NCI-H345 (cell line): ENCODE results near the gene SNAPC1.
"Not testable (repeated sequence)": the region's sequence is repeated elsewhere in the genome, so short reads cannot be mapped to it uniquely, and the experiment has no call there.

ENCODE experiments used
- DNase-seq: peaks from one replicate; lab custom pipeline; 2025; lab: John Stamatoyannopoulos, UW

Gene SNAPC1, protein sequence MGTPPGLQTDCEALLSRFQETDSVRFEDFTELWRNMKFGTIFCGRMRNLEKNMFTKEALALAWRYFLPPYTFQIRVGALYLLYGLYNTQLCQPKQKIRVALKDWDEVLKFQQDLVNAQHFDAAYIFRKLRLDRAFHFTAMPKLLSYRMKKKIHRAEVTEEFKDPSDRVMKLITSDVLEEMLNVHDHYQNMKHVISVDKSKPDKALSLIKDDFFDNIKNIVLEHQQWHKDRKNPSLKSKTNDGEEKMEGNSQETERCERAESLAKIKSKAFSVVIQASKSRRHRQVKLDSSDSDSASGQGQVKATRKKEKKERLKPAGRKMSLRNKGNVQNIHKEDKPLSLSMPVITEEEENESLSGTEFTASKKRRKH

DNA sequence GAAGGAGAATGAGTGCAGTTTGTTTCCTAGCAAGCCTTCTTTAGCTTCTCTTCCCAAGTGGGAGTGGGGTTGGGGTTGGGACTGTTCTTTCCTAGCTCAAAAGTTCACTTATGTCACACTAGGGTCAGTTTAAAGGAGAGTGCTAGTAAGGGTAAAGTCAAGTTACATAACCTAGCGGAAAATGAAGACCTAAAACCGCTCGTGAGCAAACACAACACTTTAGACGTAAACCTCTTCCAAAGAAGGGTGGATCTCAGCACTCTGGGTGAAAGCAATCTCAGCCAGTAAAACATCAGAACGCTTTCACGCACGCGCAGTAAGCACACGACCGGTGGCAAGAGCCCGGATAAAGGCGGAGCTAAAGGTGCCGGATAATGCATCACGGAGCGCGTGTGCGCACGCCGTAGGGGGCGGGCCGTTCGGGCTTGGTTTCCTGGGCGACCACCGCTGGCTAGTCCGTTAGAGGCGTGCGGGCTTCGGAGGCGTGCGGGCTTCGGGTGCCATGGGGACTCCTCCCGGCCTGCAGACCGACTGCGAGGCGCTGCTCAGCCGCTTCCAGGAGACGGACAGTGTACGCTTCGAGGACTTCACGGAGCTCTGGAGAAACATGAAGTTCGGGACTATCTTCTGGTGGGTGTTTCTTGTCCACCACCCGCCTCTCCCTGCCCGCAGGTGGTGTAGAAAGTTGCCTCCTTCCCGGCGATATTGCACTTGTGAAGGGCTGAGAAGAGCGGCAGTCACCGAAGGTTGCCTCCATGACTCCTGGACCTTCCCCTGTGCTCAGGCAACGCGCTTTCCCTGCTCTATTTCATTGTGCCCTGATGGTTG, at the start of gene SNAPC1:
Gene SNAPC1, plus strand, starts transcription at position 462 of the 828 bp plus-strand sequence. Its CDS starts 41 bp downstream, at position 503.
- DNase-seq, result peak; percentile 99

DNA sequence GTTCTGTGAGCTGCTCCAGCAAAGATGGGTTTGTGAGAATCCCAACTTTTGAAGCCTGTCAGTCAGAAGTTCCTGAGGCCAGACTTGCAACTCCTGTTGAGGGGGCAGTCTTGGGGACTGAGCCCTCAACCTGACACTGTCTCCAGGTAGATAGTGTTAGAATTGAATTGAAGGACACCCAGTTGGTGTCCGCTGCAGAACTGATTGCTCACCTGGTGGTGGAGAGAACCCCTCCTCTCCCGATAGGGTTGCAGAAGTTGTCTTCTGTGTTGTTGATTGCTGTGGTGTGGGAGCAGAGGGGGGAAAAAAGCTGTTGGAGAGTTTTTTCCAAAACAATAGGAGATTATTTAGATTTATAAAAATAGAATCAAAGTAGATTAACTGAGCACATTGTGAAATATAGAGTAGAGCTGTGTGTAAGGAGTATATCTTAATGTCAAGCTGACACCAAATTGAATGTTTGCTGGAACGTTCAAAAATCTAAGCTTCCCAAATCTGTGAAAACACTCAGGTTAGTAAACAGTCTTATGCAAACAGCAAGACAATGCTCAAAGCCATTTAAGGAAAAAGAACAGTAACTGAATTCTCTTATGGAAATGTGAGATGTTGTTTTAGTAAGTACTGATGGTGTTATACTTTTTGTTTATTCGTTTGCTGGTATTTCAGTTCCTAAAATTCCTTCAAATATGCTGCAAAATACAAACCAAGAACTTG, 48.3 kb upstream of the SNAPC1 start:
- no peak for DNase-seq

GRCh38 chr14:61716956-61717355, 45.3 kb upstream of the SNAPC1 start:
- DNase-seq, result no peak

- DNase-seq, result no peak
Observed at GRCh38 chr14:61718039-61718438, 44.2 kb upstream of the SNAPC1 start.

DNA sequence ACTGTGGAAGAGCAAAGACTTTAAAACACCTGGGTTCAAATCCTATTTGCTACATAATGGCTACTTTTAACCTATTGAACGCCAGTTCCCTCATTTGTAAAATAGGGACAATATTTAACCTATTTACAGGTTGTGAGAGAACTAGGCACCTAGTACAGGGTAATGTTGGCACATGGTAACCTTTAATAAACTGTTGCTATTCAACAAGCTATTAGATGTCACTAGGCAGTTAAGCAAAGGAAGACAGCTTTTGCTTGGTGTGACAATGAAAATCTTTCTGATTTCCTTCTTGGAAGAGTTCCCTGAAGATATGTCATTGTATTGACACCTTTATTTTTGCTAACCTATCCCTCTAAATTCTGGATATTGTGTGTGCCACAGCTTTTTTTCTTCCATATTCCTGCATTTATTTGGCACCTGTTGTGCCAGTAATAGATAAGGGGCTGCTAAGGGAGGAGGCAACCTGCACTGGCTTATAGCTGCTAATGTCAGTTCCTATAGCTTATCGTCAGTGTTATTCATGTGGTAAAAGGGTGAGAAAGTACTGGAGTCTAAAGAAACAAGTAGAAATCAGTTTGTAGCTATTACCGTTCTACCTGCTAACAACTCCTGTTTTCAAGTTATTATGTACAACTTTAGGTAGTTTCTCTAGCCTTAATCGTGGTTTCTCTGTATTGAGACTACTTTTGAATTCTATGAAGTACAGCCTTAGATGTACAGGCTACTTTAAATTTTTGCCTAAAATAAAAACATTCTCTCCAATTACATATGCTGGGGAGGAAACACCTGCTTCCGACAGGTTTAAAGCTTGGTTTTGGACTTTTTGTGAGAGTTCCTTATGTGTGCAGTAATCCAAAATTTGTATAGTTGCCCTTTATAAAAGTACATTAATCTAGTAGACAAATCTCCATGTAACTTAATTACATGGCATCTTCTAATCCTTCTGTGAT, 42.6 kb upstream of the SNAPC1 start:
- no peak for DNase-seq

DNA sequence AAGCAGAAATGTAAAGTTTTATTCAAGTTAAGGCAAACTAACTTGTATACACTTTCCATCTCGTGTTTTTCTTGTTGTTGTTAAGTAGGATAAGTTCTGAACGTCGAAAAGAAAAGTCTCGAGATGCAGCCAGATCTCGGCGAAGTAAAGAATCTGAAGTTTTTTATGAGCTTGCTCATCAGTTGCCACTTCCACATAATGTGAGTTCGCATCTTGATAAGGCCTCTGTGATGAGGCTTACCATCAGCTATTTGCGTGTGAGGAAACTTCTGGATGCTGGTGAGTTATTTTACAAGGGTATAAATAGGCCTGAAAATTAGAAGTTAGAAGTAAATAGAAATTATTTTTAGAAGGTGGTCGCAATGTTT, 41.9 kb upstream of the SNAPC1 start:
- no peak for DNase-seq

DNA sequence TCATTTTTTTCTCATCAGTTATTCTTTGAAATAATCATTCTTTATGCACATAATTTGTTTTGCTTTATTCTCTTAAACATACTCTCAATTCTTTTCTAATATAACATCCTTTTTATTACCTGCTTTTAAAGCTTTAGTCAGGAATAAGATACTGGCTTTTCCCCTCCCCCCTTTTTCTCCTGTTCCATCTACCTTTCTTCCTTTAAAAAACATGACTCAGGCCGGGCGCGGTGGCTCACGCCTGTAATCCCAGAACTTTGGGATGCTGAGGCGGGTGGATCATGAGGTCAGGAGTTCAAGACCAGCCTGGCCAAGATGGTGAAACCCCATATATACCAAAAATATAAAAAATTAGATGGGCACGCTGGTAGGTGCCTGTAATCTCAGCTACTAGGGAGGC, 41.5 kb upstream of the SNAPC1 start:
- no peak for DNase-seq

- DNase-seq, result no peak
Observed at GRCh38 chr14:61724133-61724532, 38.1 kb upstream of the SNAPC1 start.

DNA sequence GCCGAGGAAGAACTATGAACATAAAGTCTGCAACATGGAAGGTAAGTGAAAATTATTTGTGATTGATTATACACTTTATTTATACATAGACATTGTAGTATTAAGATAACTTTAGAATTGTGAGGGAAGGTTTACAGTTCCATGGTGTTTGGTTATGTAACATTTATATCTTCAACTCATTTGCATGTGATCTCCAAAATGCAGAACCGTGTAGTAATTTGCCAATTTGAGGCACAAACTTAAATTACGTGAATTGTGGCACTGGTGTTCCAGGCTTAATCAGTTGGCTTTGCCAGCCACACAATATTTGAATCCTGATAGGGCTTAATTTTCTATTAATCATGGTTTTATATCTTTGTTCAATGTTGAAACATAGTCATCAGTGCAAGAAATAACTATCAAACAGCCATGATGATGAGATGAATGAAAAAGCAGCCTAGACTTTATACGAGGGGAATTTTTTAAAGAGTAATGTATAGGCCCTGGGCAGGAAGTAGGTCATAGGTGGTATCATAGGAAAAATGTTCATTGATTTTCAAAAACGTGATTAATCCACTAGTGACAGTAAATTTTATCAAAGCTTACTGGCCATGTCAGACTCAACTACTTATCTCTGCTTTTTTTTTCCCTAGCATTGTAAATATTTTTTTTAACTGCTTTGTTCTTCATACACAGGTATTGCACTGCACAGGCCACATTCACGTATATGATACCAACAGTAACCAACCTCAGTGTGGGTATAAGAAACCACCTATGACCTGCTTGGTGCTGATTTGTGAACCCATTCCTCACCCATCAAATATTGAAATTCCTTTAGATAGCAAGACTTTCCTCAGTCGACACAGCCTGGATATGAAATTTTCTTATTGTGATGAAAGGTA, 35.2 kb upstream of the SNAPC1 start:
- no peak for DNase-seq

- DNase-seq, result no peak
Observed at GRCh38 chr14:61730756-61731373, 31.4 kb upstream of the SNAPC1 start.

GRCh38 chr14:61733972-61734371, 28.2 kb upstream of the SNAPC1 start:
- no peak for DNase-seq

- no peak for DNase-seq
Observed at GRCh38 chr14:61736751-61737150, 25.5 kb upstream of the SNAPC1 start.

DNA sequence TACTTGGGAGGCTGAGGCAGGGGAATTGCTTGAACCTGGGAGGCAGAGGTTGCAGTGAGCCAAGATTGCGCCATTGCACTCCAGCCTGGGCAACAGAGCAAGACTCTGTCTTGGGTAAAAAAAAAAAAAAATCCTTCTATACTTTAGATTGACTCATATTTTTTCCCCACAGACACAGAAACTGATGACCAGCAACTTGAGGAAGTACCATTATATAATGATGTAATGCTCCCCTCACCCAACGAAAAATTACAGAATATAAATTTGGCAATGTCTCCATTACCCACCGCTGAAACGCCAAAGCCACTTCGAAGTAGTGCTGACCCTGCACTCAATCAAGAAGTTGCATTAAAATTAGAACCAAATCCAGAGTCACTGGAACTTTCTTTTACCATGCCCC, 24.3 kb upstream of the SNAPC1 start:
- no peak for DNase-seq

DNA sequence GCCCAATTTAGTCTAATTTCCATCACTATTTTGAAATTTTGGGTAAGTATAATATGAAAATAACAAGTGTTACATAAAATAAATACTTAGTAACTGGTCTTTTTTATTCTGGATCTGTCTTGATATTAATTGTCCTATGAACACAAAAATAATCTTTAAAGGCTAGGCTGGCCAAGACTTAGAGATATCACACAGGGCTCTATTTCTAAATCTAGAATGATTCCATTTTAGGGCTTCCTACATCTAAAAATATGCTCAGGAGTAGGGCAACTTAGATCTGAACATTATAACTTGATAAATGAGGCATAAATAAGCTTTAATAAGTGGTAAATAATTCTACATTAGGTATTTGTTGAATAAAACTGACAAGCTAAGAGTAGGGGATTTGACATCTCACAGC, 23.1 kb upstream of the SNAPC1 start:
- no peak for DNase-seq

DNA sequence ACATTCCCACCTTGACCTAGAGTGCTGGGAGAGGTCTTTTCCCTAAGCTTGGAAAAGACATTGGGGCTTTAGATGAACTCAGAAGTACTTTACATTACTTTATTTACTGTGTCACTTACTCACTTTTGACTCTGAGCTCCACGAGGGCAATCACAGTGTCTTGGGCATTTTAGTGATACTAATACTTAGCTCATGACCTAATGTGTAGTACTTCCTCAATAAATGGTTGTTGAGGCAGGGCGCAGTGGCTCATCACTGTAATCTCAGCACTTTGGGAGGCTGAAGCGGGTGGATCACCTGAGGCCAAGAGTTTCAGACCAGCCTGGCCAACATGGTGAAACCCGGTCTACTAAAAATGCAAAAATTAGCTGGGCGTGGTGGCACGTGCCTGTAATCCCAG, 19.8 kb upstream of the SNAPC1 start:
- no peak for DNase-seq

- no peak for DNase-seq
Observed at GRCh38 chr14:61744238-61744637, 18.0 kb upstream of the SNAPC1 start.

DNA sequence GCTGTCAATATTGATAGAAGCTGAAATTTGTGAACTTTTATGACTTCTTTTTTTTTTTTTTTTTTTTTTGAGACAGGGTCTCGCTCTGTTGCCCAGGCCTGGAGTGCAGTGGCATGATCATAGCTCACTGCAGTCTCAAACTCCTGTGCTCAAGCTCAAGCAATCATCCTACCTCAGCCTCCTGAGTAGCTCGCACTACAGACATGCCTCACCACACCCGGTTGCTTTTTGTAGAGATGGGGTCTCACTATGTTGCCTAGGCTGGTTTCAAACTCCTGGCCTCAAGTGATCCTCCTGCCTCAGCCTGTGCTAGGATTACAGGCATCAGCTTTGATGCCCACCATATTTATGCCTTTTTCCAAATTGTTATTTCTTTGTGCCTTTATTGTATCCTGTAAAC, 15.9 kb upstream of the SNAPC1 start:
- DNase-seq, result not testable (repeated sequence)

DNA sequence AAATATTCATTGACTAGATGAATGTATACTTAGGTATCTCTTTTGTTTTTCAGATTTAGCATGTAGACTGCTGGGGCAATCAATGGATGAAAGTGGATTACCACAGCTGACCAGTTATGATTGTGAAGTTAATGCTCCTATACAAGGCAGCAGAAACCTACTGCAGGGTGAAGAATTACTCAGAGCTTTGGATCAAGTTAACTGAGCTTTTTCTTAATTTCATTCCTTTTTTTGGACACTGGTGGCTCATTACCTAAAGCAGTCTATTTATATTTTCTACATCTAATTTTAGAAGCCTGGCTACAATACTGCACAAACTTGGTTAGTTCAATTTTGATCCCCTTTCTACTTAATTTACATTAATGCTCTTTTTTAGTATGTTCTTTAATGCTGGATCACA, 15.3 kb upstream of the SNAPC1 start:
- no peak for DNase-seq

- no peak for DNase-seq
Observed at GRCh38 chr14:61747342-61747741, 14.9 kb upstream of the SNAPC1 start.

DNA sequence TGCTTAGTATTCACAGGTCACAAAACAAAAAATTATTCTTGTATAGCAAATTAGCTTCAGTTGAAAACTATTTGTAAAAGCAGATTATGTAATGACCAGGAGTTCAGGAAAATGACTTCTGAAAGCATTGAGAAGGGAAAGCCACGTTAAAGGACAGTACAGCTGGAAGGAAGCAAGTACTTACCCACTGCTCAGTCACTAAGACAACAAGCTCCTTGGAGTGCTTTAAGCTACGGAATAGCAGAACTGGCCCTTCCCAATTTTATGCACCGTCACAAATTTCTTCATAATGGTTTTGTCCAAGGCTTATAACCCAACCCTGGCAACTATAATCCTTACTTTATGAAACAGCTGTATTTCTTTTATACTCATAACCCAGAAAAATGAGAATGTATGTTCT, 13.0 kb upstream of the SNAPC1 start:
- no peak for DNase-seq
